Stimulated activated CD4-positive, alpha-beta T cell treated with anti-CD3 and anti-CD28 coated beads, Interleukin-4, amount 100 ng/mL, for 1 hour (primary cell): ENCODE measurements around the gene COL27A1.
A peak's percentile ranks its signal among the peaks of the same experiment; 100 is the strongest.
"Not testable (repeated sequence)": the region's sequence is repeated elsewhere in the genome, so short reads cannot be mapped to it uniquely, and the experiment has no call there.

Source experiments
- DNase-seq: peaks from one replicate; pipeline ENCODE4 v3.0.0-alpha.2; 2020

Gene COL27A1

DNA sequence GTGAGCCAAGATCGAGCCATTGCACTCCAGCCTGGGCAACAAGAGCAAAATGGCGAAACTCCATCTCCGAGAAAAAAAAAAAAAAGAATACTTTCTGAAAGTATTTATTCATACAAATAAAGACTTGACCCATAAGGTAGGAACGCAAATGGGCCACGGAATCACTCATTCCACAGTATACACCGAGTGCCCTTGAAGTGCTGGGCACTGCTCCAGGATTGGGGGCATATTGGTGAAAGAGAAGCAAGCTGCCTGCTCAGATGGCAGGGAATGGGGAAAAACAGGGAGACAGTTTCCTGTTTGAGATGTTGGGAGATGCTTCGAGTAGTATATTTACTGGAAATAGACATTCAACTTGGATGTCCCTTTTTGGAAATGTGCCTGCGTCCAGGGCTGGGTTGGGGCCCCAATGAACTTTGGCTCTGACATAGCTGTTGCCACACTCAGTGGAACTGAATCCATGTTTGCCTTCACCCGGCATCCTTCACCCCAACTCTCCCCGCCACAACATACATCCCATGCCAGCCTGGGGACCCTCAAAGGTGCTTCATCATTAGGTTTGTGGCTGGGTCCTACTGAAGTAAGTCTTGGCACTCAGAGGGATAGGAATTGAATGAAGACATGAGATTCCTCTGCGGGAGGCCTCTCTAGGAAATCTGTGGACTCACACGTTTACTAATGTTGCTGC lies 173.7 kb downstream of the COL27A1 start:
- not testable (repeated sequence) for DNase-seq

GRCh38 chr9:114329625-114330022 lies 174.3 kb downstream of the COL27A1 start, which contains the start of gene ORM2:
Gene ORM2 (plus strand): TSS chr9:114329869. CDS start chr9:114329905, 36 bp downstream.
- not testable (repeated sequence) for DNase-seq

GRCh38 chr9:114330636-114331035 lies 175.3 kb downstream of the COL27A1 start:
- DNase-seq, result no peak

DNA sequence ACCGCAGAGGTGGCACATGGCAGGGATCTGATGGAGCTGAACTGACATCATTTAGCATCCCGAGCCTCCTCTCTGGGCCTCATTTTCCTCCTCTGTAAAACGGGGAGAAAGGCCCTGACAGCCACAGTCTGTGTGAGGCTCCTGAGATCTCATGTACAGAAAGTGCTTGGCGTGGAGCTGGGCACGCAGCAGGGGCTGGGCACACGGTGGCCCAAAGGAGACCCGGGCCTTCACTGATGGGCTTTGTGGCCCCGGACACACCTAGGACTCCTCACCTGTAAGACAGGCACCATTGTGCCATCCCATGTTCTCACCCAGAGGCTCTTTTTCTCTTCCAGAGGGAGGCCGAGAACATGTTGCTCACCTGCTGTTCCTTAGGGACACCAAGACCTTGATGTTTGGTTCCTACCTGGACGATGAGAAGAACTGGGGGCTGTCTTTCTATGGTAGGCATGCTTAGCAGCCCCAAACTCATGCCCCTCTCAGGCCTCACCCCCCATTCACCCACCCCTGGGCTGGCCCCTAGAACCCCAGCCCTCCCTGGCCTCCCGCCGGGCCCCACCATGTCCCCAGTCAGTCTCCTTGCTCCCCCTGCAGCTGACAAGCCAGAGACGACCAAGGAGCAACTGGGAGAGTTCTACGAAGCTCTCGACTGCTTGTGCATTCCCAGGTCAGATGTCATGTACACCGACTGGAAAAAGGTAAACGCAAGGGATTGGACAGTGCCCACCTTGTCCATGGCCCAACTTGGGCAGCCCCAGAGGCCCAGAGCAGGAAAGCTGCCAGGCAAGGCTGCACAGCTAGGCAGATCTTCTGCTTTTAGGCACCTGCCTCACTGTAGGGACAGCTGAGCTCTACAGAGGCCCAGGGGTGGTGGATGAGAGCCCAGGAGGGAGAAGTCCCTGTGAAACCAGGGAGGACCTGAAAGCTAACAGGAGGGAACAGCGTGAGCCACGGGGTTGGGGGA lies 176.2 kb downstream of the COL27A1 start:
- DNase-seq, result not testable (repeated sequence)

DNA sequence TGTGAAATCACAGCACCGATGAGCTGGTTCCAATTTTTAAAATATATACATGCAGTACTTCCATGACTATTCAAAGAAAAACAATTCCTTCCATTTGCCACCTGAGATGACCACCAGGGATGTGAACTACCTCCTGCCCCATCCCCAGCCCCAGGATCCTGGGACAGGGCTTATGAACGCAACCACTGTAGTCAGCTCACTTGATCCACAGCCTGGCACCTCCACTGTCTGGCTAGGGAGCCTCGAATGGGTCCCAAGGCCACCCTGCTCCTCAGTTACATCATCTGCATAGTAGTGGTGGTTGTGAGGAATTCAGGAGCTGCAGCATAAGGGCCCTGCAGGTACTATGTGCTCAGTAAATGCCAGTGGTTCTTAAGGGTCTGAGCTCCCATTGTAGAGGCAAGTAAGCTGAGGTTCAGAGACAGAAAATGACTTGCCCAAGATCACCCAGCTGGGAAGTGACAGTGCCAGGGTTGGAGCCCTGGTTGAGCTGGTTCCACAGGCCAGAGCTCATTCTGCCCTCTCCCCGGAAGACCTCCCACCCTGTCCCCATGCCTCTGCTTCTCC lies 177.2 kb downstream of the COL27A1 start:
- DNase-seq, result not testable (repeated sequence)

- not testable (repeated sequence) for DNase-seq
These were observed 178.4 kb downstream of the COL27A1 start for GRCh38 chr9:114333718-114334117.

DNA sequence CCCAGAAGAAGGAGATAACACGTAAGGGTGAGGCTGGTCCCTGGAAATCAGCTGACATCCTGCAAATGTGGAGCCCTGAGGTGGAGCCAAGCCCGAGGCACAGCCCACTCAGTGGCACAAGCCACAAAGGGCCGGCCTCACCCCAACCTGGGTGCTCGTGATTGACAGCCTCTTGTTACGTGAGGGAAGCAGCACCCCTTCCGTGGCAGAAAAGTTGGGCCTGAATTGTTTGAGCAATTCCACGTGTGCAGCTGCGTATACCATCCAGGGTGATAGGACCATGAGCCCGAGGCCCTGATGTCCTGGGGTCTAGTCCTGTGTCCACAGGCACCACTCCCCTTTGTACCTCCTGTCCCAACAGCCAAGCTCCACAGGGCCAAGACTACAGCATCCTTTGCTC lies 179.2 kb downstream of the COL27A1 start:
- DNase-seq, result no peak

- DNase-seq, result no peak
These were observed 180.4 kb downstream of the COL27A1 start for GRCh38 chr9:114335745-114336144.

- no peak for DNase-seq
These were observed 180.8 kb downstream of the COL27A1 start for GRCh38 chr9:114336157-114336556.

GRCh38 chr9:114336699-114337395 lies 181.5 kb downstream of the COL27A1 start:
- no peak for DNase-seq

DNA sequence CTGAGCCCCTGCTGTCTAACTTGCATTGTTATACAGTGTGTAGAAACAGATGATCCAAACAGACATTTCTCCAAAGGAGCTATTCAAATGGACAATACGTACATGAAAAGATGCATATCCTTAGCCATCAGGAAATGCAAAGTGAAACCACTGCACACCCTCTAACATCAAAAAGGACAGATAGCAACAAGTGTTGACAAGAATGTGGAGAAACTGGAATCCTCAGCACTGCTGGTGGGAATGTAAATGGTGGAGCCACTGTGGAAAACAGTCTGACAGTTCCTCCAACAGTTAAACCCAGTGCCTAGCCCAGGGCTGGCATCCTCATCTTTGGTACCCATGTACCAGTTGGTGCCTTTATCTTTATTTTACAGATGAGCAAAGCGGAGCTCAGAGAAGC lies 182.8 kb downstream of the COL27A1 start:
- no peak for DNase-seq

- DNase-seq, result peak; percentile 67
These were observed 184.0 kb downstream of the COL27A1 start for GRCh38 chr9:114339130-114339908.

DNA sequence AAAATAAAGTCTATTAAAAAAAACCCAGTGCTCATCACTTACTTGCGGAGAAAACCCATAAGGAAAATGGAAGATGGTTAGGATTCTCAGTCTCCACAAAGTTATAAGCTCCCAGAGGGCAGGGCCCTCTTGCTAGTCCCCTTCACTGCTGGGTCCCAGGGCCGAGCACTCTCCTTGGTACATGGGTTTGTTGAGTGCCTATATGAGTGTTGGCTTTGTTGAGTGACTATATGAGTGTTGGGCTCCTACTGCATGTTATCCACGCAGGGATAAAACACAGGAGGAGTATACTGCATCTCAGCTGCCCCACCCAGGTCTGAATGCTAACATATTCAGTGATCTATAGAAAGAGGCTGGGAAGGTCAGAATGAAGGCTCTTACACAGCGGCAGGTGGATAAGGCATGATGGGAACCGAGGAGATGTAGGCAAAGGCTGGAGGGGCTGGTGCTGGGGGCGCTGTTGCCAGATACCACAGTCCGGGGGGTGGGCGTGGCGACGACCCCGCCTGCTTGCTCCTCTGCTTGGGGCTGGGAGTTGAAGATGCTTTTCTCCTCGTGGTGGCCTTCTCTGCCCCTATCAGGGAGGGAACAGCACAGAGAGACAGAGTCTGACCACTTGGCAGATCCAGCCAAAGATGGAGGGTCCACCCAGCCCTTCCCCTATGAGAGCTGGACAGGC lies 186.0 kb downstream of the COL27A1 start:
- DNase-seq, result no peak

GRCh38 chr9:114341991-114342390 lies 186.7 kb downstream of the COL27A1 start:
- DNase-seq, result no peak

DNA sequence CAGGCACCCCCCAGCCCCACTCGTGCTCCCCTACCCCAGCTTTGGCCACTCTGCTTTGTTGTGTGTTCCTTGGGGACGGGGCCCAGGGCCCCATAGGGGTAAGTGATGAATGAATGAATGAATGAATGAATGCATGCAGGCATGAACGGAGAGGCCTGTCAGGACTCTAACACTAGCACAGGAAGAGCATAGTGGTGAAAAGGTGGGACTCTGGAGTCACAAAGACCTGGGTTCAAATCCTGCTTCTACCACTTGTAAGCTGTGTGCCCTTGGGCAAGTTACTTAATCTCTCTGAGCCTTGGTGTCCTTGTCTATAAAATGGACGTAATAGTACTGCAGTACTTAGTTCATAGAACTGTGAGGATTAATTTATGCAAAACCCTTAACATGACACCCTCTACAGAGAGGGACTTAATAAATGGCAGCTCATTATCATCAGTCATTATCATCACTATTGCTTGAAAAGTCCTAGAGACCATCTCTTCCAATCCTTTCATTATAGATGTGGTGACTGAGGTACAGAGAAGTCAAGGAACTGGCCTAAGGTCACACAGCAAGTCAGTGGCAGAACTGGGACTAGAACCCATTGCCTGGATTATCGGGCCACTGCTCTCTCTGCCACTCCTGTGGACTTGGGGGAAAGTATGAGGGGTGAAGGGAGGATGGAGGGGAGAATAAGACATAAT lies 187.6 kb downstream of the COL27A1 start:
- no peak for DNase-seq

DNA sequence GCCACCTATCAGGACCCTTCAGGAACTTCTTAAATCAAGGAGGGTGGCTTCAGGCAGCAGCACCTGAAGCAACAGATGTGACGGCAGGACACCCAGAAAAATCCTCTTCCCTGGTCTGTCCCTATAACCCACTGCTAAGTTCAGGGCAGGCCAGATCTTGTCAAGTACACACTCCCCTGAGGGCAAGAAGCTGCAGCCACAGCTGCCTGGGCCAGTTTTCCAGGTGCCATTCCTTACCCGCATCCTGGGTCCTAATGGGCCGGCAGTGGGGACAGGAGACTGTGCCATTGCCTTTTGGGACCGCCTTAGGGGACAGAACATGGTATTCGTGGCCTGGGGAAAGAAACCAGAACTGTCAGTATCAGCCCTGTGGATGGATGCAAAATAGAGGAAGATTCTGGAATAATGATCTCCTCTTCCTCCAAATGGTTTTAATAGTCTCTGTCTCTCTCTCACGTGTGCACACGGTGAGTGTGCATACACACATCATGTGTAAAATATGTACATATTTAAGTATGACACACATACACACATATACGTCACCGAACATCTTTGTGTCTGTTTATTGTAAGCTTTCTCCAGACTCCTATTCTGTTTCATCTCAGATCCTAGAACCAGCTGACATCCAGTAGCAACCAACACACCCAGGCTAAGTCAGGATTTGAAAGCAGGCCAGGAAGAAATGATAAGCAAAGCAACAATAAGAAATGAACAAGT lies 188.3 kb downstream of the COL27A1 start:
- DNase-seq, result no peak

GRCh38 chr9:114344188-114344566 lies 188.8 kb downstream of the COL27A1 start:
- DNase-seq, result no peak

- no peak for DNase-seq
These were observed 189.4 kb downstream of the COL27A1 start for GRCh38 chr9:114344692-114345091.

- no peak for DNase-seq
These were observed 190.2 kb downstream of the COL27A1 start for GRCh38 chr9:114345493-114346065.

GRCh38 chr9:114346146-114346545 lies 190.8 kb downstream of the COL27A1 start:
- no peak for DNase-seq
